NCI-H1436 treated with DMSO at 0.1 percent for 48 hours (cell line): ENCODE results near the gene DMXL1.

ENCODE experiments used
- DNase-seq: peaks from one replicate; lab custom pipeline; 2025; lab: John Stamatoyannopoulos, UW

DMXL1 gene

GRCh38 chr5:119070828-119071560 is at the start of gene DMXL1:
Gene DMXL1, plus strand, starts transcription at chr5:119071087. Its CDS starts 483 bp downstream, at chr5:119071570.
- DNase-seq: peak; percentile 96

GRCh38 chr5:119021149-119021732 is 49.6 kb upstream of the DMXL1 start:
- DNase-seq: no peak

DNA sequence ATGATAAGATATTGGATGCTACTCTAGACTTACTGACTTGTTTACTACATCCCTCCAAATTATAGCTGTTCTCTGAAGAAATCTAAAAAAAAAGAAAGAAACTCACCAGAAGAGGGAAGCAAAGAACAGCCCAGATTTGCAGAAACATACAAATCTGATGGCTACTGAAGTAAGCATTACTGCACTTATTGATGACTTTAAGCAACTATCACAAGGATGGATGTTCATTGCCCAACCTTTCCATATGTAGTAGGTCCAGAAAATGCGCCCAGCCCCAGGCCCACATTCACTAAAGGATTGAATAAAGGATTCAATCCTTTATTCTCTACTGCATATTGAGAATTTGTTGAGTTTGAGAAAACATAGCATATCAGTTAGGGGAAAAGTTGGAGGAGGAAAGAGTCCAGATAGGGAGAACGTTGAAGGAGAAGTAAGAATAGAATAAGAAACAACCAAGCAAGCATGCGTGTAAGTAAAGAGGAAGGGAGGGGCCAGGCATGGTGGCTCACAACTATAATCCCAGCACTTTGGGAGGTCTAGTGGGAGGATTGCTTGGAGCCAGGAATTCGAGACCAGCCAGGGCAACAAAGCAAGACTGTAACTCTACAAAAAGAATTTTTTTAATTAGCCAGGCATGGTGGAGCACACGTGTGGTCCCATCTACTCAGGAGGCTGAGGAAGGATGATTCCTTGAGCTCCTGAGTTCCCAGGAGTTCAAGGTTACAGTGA is 48.7 kb upstream of the DMXL1 start:
- no peak for DNase-seq

- DNase-seq: no peak
These were observed 48.1 kb upstream of the DMXL1 start for GRCh38 chr5:119022773-119023172.

- DNase-seq: no peak
These were observed 42.3 kb upstream of the DMXL1 start for GRCh38 chr5:119028575-119028974.

DNA sequence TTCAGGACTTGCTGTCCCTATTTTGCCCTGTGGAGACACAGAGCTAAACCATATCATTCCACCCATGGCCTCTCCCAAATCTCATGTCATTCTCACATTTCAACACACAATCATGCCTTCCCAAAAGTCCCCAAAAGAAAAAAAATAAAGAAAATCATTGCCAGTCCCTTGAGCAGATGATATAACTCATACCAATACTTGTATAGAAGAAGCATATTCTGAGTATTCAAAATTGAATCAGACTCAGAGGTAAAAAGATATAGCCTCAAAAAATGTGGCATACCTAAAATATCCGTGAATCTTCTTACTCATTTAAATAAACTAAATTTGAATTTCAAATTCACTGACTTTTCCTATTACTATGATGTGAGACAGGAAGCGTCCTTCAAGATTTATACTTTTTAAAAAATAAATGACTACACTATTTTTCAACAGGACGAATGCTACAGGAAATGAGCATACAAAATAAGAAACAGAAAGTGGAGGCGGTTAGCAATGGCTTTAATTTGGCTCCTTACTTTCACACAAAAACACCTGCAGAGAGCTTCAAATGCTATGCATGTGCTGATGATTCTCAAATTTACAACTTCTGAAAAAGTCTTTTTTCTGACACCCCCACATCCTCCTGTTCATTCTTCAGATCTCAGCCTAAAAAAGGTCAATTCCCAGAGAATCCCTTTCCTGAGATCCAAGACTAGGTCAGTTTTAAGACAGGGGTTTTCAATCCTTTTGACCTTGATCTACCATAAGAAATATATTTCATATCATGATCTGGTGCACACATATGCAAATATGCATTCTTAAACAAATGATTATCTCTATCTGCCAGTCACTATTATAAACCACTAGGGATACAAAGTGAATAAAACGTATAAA is 39.6 kb upstream of the DMXL1 start:
- DNase-seq: no peak

DNA sequence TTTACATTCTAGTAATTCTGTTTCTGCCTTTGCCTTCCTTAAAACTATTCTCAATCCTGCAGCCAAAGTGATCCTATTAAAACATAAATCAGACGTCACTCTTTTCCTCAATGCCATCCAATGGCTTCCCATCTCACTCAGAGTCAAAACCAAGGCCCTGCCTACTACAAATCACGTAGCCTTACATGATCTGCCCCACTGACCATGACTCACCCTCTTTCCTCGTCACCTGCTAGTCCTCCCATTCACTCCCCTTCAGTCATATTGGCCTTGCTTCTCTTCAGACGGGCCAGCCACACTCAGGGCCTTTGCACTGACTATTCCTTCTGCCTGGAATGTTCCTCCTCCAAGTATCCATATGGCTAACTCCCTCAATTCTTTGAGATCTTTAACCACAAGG is 39.0 kb upstream of the DMXL1 start:
- no peak for DNase-seq

- no peak for DNase-seq
These were observed 38.2 kb upstream of the DMXL1 start for GRCh38 chr5:119032656-119033055.

GRCh38 chr5:119033135-119033534 is 37.8 kb upstream of the DMXL1 start:
- no peak for DNase-seq

DNA sequence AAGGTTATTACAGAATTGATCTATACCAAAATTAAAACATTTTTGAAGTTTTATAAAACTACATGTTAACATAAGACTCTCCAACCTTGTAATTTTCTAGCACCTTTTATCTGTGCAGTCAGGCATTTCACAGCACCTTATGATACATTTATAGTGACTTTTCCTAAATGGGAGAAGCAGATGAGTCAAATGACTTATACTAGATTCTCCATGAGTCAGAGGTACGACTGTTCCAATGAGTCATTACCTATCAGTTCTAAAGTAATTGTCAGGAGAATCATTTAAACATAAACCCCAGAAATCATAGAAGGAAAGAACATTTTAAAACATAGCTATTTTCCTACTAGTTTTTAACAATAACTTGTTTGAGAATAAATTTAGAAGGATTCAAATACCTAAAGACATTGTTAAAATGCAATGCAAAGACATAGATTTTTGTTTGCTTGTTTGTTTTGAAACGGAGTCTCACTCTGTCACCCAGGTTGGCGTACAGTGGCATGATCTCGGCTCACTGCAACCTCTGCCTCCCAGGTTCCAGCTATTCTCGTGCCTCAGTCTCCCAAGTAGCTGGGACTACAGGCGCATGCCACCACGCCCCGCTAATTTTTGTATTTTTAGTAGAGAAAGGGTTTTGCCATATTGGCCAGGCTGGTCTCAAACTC is 34.7 kb upstream of the DMXL1 start:
- no peak for DNase-seq

GRCh38 chr5:119037496-119038215 is 33.2 kb upstream of the DMXL1 start:
- DNase-seq: no peak

DNA sequence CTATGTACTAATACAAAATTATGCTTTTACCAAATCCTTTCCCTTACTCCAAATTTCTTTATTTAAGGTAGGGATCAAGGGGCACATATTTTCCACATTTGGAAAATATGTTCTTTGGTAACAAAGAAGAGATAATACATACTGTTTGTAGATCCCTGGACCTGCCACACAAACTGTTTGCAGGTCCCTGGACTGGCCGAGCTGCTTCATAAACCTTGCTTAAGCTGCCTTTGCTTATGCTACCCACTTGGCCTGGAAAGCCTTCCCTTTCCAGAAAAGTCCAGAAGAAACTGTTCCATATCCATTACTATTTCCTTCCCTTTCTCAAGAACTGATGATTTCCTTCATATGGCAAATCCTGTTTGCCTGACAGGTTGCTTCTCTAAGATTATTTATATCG is 22.6 kb upstream of the DMXL1 start:
- no peak for DNase-seq

GRCh38 chr5:119049824-119050449 is 20.9 kb upstream of the DMXL1 start:
- no peak for DNase-seq

DNA sequence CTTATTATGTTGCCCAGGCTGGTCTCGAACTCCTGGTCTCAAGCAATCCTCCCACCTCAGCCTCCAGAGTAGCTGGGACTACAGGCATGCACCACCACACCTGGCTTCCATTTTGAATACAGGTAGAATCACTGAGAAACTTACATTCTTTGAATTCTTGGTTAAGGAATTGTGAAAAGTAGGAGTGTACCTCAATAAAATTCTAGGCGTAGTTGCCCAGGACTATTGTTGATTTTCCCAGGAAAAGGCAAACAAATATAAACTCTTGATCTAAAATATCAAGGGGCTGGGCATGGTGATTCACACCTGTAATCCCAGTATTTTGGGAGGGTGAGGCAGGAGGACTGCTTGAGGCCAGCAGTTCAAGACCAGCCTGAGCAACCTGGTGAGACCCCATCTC is 16.8 kb upstream of the DMXL1 start:
- no peak for DNase-seq

GRCh38 chr5:119055294-119055693 is 15.6 kb upstream of the DMXL1 start:
- DNase-seq: no peak

GRCh38 chr5:119058979-119059529 is 11.8 kb upstream of the DMXL1 start:
- no peak for DNase-seq

GRCh38 chr5:119059740-119060255 is 11.1 kb upstream of the DMXL1 start:
- DNase-seq: no peak

DNA sequence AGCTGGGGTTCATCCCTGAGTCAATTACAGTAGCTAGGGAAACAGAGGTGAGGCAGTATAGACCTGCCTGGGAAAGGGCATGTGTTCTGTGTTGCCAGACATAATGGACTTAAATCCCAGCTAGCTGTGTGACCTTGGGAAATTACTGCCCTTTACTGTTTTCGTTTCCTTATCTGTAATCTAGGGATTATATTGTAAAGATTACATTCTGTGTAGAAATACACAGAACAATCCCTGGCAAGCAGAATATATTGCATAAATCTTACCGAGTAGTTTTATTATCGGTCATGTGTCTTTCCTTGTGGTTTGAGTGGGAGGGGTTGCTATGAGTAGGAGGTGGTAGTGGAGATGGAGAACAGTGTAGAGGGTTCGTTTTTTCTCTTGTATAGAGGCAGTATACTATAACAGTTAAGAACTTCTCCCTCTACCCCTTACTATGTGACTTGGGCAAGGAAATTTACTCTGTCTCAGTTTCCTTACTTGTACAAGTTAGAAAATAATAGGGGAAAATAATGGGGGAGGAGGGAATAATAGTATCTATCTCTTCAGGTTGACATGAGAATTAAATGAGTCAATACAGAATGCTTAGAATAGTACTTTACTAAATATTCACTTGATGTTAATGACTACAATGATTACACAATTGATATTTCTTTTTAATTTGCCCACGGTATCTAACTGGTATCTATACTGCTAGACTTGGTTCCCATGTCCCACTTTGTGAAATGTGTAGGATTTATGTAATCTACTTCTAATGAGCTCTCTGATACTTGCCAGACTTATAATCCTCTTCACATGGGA is 7.1 kb upstream of the DMXL1 start:
- no peak for DNase-seq

DNA sequence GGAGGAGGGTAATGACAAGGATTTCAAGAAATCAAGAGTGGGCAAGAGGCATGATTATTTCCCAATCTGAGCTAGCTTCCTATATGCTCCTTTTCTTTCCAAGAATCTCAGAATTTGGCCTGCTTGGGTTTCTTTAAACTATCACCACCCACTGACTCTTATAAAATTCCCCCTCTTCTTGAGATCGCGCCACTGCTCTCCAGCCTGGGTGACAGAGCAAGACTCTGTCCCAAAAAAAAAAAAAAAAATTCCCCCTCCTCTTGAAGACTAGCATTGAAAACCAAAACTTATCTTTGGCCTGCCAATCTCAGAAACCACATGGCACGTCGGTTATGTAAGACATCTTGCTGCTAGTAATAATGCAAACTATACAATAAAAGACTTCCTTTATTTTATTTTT is 3.4 kb upstream of the DMXL1 start:
- no peak for DNase-seq

DNA sequence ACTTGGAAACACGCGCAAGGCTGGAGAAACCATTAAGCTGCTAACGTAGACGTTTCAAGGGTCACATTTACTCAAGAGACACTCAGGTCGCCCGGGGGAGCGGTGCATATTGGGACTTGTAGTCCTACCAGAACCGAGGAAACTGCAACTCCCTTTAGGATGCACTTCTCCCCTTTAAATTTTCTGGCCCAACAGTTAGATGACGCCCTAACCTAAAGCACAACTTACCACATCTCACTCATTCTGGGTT is 384 bp upstream of the DMXL1 start:
- peak; percentile 93 for DNase-seq
